Left cardiac atrium (tissue), 4 donors: Measurements from ENCODE around the gene KRTAP12-2. TPM values are rescaled to one million over a fixed set of nuclear protein-coding genes. Genes with fewer than 3 reads are reported as not detected.
"Not testable (repeated sequence)": the region's sequence is repeated elsewhere in the genome, so short reads cannot be mapped to it uniquely, and the experiment has no call there.

Experiments
- ATAC-seq, 2 donors: fragments of 200-7000 bp; cut with Tn5 transposase; one replicate each; pipeline ENCODE4 v1.9.1; 2020; ENCODE audit warnings: mild to moderate bottlenecking in 2 of 2, moderate library complexity in 2 of 2
- DNase-seq: peaks from one replicate; pipeline ENCODE4 v3.0.0-alpha.2; 2020
- intact Hi-C, 2 donors: fragments of 100-400 bp; cut with DNase I; formaldehyde crosslinking; loops; one replicate each; pipeline versions ENCODE4 v1.14.1 to v1.15.1; 2022 to 2023
- total RNA-seq, 2 donors: library from RNA; stranded (reverse); fragmentation: NEBNext Ultra II Directional; extraction: Animal tissue kit (Norgen Biotek cat#: 25700); gene quantifications; one replicate each; pipeline ENCODE4 v1.2.1, GENCODE V29; 2021
- donor health status: DM: no; HTN: yes; CAD: no.
- donor health status: DM: no; HTN: yes; CAD: no; lungs with severe emphysema.
- donor health status: DM: yes; HTN: yes; CAD: no.
- donor health status: Dilated cardiomyopathy.

Gene KRTAP12-2
- total RNA-seq, 2 donors from 2014 or later: not detected

DNA sequence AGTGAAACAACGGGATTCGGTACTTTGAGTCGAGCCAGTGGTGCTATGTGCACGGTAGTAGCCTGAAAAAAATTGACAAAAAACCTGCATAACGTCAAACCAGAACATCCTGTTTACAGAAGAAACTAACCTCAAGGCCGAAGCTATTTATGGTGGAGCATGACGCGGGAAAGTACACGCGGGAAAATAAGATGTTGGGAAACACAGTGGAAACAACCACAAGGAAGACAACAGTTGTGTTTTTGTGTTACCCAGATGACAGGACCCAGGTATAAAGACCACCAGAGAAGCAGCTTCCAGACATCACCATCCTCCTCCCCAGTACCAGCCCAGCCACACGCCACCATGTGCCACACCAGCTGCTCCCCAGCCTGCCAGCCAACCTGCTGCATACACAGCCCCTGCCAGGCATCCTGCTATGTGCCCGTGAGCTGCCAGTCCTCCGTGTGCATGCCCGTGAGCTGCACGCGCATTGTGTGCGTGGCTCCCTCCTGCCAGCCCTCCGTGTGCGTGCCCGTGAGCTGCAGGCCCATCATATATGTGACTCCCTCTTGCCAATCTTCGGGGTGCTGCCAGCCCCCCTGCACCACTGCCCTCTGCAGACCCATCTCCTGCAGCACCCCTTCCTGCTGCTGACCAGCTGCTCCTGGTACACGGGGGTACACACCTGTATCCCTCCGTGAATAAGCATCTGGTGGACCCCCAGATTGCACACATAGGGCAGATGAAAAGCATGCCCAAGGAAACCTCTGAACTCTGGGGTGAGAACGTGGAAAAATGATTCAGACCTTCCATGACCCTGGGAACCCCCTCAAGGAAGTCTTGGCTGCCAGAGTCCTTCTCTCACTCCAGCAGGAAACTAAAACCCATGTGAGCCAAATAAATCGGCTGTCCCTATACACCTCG, 8.8 kb downstream of the KRTAP12-2 start, which contains the start of gene KRTAP12-3:
TSS of gene KRTAP12-3 (plus strand) at position 298 of the 906 bp plus-strand sequence. CDS start at position 346, 48 bp downstream.
- ATAC-seq: peak in 1 of 2 donors; percentile 58
- intact Hi-C loops: no loop called here
- no peak for DNase-seq

DNA sequence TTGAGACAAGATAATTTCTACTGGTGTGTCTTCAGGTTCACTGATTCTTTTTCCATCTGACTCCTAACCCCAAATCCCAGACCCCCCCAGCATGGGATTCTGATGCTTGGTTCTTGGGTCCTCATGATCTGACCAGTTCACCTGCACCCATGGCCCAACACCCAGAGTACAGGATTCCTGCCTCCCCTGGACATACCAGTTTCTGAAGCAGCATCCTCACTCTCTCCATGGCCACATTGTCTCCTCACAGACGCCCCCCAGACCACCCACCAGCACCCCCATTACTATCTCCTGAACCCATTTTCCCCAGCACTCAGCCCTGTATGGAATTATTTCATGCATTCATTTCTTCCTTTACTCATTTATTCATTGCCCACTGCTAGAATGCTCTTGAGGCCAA, 9.9 kb downstream of the KRTAP12-2 start:
- intact Hi-C loops: no loop called here
- ATAC-seq (no peak), DNase-seq (no peak)

DNA sequence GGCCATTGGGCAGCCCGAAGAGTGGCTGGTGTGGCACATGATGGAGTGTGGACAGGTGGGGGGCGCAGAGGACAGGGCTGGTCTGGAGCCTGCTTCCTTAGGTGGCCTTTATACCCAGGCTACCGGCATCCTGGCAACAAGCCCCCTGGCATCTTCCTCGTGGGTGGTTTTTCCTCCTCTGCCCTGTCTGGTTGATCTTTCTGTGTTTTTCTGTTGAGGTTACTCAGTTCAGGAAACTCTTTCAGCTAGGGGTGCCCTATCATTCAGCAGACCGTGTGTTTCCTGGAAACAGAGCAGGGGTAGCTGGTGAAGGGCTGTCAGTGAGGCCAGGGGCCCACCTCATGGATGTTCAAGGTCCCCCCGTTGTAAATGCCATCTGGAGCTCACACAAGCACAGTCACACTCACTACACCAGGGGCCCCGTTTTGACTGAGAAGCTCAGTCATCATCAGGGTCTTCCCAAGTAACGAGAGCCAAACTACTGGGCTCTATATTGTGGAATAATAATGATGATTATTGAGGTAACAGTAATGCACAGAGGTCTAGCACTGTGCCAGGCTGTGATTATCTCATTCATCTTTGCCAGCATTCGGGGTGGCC, 12.1 kb downstream of the KRTAP12-2 start, which contains the start of gene KRTAP12-4:
TSS of gene KRTAP12-4 (minus strand) at position 84 of the 600 bp plus-strand sequence. CDS start at position 39, 45 bp downstream.
- intact Hi-C loops: no loop called here
- DNase-seq (no peak), ATAC-seq (no peak)

DNA sequence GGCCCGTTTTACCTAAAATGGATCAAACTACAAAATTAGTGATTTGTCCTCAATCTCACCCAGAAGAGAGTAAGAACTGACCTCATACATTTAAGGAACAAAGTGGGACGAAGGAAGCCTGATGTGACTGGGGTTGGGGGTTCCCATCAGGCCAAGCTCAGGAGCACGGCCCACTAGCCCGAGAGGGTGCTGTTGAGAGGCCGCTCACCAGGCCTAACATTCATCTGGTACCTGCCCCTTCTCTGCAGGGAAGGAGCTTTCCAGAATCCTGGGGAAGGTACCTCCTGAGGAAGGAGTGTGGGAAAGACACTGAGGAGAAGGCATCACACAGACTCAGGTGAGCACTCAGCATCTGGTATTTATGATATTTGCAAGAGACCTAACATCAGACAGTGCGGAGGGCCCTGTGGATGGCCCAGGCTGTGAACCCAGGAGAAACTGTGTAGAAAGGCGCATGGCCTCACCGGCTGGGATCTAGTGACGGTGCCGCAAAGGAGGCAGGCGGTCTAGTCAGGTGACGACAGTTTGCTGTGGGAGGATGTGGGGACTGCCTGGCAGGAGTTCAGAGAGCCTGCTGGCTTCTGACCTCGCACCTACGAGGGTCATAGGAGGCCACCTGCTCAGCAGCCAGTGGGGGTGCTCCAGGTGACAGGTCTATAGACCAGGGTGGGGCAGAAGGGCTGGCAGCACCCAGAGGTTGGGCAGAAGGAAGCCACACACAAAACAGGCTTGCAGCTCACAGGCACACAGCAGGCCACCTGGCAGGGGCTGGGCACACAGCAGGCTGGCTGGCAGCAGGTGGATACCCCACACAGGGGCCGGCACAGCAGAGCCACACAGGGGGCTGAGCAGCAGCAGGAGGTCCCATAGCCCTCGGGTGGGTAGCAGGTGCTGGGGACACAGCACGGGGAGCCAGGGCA, 12.8 kb downstream of the KRTAP12-2 start:
- ATAC-seq: peak in 1 of 2 donors; percentile 34
- intact Hi-C loops: no loop called here
- DNase-seq: no peak

DNA sequence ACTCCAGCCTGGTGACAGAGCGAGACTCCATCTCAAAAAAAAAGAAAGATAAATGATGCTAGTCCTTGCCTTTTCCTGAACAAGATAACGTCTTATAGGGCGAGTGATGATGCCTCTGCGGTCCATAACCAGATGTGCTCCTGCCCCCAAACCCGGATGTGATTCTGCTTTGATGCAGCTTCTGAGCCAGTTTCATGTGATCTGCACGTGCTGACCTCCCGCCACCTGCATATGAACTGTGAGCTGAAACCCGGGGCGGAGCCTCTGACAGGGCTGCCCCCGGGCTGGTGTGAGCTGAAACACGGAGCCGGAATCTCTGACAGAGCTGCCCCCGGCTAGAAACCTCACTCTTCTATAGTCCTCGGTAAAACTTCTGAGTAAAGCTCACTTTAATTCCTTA, 13.6 kb downstream of the KRTAP12-2 start:
- intact Hi-C loops: no loop called here
- ATAC-seq (no peak), DNase-seq (no peak)

DNA sequence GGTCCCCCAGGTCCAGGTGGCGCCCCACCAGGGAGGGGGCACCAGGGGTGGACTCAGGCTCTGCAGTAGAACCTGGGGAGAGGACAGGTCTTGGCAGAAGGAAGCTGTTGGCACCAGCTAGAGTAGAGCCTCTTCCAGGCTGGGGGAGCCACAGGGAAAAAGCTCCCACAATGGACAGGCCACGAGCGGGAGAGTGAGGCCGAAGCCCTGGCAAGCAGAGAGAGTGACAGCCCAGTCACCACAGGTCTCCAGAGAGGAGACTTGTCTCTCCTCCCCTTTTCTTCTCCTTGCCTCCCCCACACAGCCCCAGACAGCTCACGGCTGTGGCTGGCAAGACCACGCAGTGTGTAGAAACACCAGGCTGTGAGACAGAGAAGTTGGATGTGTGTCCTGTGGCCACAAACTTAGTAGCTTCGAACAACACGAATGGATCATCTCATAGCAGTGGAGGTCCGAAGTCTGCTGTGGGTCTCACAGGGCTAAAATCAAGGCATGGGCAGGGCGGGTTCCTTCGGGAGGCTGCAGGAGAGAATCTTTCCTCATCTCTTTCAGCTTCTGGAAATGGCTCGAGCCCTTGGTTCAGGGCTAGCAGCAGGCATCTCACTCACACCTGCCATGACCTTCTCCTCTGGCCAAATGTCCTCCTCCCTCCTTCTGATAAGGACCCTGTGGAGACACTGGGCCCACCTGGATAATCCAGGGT, 15.6 kb downstream of the KRTAP12-2 start:
- intact Hi-C loops: no loop called here
- no peak for DNase-seq
- no peak for ATAC-seq

DNA sequence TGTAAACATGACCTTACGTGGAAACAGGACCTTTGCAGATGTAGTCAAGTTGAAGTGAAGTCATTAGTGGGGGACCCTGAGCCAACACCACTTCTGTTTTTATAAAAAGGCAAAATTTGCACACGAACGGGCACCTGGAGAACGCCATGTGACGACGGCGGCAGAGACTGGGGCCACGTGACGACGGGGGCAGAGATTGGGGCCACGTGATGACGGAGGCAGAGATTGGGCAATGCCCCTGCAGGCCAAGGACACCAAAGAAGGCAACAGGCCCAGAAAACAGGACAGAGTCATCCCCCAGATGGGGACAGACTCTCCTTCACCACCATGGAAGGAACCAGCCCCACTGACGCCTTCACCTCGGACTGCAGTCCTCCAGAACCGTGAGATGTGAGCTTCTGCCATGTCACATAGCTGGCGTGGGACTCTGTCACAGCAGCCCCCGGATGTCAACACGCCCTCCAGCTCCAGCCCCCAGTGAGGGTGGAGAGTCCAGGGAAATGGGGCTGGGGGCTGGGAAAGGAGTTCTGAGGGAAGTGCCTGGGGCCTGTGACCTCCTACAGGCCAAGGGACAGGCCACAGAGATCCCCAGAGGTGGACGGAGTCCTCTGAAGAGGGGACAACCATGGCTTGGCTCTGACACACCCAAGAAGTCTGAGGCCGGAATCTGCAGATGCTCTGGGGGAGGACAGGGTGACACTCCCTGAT, 16.3 kb downstream of the KRTAP12-2 start:
- no peak for ATAC-seq
- intact Hi-C loops: no loop called here
- DNase-seq: no peak

DNA sequence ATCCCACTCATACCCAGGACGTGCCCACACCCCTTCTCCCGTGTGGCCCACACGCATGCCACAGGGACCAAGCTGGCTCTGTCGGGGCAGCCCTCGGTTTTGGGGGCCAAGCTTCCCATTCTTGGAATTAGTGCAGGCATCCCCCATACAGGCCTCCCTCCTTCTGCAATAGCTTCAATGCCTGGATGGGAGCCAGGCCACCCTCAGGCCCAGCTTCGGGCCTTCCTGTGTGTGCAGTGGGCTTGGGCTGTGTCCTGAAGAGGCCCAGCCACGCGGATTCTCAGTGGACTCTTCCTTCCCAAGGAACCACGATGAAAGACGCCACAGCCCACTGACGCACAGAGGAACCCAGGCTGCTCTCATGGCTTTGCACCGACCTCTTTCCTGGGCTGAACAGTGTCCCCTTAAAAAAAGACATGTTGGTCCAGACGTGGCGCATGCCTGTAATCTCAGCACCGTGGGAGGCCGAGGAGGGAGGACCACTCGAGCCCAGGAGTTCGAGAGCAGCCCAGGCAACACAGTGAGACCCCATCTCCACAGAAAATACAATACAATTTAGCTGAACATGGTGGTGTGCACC, 17.1 kb downstream of the KRTAP12-2 start:
- DNase-seq (no peak), ATAC-seq (no peak)
- intact Hi-C loops: no loop called here

DNA sequence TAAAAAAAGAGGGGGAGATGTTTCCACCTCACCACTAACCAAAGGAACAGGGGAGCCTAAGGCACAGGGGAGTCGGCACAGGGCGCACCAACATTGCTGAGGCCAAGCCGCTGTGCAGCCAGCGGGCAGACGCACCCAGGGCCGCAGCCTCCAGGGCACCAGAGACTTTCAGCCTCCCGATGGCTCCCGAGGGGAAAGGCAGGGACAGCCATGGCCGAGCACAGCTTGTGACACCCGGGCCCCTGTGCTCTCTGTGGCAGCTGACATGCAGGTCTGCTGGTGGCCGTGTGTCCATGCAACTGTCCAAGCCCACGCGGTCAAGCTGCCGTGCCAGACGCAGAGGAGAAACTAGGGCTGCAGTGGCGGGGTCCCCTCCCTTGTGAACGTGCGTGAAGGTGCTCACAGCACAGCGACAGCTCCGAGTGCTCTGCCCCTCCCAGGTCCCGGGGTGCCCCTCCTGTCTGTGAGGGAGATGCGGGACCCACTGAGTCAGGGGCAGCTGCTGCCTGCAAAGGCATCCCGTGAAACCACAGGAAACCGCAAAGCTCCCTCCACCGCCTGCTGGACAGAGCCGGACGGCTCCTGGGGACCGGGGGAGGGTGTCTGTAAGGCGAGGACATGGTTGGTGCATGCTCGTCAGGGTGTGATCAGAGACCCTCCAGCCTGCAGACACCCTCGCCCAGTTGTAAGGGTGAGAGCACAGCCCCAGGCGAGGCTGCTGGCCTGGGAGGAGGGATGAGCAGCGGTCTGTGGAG, 18.0 kb downstream of the KRTAP12-2 start:
- ATAC-seq (no peak), DNase-seq (no peak)
- intact Hi-C loops: no loop called here

DNA sequence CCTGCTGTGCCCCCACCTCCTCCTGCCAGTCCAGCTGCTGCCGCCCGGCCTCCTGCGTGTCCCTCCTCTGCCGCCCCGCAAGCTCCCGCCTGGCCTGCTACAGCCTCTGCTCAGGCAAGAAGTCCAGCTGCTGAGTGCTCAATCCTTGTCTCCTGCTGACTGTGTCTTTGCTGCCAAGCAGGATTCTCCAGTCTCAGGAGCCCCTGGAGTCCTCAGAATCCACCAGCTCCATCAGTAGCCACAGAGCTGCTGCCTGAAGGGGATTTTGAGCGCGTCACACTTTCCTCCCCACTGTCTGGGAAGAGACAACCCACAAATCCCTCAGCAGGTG, 19.5 kb downstream of the KRTAP12-2 start:
- intact Hi-C loops: no loop called here
- no peak for DNase-seq
- no peak for ATAC-seq

DNA sequence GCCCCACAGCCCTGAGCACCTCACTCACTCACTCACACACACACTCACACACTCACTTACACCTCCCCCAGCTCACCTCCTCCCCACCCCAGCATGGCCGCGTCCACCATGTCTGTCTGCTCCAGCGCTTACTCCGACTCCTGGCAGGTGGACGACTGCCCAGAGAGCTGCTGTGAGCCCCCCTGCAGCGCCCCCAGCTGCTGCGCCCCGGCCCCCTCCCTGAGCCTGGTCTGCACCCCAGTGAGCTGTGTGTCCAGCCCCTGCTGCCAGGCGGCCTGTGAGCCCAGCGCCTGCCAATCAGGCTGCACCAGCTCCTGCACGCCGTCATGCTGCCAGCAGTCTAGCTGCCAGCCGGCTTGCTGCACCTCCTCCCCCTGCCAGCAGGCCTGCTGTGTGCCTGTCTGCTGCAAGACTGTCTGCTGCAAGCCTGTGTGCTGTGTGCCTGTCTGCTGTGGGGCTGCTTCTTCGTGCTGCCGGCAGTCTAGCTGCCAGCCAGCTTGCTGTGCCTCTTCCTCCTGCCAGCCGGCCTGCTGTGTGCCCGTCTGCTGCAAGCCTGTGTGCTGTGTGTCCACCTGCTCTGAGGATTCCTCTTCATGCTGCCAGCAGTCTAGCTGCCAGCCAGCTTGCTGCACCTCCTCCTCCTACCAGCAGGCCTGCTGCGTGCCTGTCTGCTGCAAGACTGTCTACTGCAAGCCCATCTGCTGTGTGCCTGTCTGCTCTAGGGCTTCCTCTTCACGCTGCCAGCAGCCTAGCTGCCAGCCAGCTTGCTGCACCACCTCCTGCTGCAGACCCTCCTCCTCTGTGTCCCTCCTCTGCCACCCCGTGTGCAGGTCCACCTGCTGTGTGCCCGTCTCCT, 20.1 kb downstream of the KRTAP12-2 start, which contains the start of gene KRTAP10-11:
TSS of gene KRTAP10-11 (plus strand) at position 49 of the 856 bp plus-strand sequence. CDS start at position 94, 45 bp downstream.
- ATAC-seq, intact Hi-C loops, DNase-seq: not testable (repeated sequence)

DNA sequence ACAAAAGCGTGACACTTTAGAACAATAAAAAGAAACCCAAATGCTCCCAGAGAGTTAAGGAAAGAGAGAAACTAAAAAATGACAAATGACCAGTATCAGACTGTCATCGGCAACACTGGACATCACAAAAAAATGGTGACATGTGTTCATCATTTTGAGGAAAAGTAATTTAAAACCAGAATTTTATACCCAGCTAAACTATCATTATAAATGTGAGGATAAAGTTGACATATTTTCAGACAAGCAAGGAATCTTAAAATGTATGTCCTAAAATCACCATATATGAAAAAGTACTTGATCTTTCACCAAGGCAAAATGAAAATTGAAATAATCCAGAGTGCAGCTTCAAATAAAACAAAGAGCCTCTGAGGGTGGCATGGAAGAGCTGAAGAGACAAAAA, 21.8 kb downstream of the KRTAP12-2 start:
- no peak for ATAC-seq
- DNase-seq: no peak
- intact Hi-C loops: no loop called here

DNA sequence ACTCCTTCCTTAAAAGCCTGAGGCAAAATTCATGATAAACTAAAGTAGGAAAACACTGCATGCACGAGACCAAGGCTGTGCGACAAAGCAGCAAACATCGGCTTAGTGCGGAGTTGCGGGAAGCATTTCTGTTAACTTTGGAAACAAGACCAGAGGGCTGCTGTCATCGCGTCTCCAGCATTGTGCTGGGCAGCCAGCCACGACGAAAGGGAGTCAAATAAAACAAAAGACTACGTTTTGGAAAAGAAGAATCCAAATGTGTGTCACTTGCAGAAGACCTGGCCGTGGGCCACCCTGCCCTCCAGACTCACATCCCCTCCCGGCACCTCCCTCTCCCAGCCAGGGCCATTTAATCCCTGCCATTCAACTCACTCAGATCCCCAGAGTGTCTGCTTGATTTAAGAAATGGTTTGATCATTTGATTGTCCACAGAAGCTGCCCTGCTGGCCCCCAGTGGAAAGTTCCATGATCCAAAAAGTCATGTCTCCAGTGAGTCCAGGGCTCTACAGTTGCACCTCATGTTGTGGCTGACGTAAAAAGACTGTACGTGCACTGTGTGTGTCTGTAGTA, 22.9 kb downstream of the KRTAP12-2 start:
- intact Hi-C loops: no loop called here
- no peak for DNase-seq
- no peak for ATAC-seq

DNA sequence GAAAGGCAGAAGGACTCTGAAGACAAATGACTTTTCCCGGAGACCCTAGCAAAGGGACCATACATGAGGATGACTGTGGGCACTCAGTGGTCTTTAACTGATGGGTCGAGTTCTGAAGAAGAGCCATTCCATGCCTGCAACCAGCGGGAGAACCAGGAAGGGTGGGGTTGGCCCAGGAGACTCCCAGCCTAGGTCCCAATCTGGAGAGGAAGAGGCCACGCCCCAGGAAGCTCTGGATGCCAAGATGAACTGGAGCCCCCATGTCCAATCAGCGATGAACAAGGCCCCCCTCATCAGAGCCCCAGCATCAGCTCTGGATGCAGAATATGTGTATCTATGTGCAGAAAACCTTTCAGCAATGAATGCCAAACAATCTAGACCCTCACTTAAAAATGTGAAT, 26.0 kb downstream of the KRTAP12-2 start:
- ATAC-seq (no peak), DNase-seq (no peak)
- intact Hi-C loops: no loop called here

DNA sequence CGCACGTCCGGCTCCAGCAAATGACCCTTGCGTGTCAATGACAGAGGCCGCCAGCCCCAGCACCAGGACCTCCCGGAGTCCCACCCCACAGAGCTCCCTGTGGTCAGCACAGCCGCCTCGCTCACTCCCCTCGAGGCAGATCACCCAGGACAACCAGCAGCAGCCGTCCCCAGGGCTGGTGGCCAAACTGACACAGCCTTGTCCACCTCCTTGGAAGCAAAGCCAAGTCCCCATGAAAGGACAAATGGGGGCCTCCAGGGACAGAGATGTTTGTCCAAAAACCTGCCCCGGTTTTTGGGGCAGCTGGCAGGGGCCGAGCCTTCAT, 27.4 kb downstream of the KRTAP12-2 start:
- intact Hi-C loops: no loop called here
- ATAC-seq (no peak), DNase-seq (no peak)
